ENCODE data around the gene ELAPOR1. TPM values are rescaled to one million over a fixed set of nuclear protein-coding genes. Genes with fewer than 3 reads are reported as not detected.

Gene ELAPOR1, protein sequence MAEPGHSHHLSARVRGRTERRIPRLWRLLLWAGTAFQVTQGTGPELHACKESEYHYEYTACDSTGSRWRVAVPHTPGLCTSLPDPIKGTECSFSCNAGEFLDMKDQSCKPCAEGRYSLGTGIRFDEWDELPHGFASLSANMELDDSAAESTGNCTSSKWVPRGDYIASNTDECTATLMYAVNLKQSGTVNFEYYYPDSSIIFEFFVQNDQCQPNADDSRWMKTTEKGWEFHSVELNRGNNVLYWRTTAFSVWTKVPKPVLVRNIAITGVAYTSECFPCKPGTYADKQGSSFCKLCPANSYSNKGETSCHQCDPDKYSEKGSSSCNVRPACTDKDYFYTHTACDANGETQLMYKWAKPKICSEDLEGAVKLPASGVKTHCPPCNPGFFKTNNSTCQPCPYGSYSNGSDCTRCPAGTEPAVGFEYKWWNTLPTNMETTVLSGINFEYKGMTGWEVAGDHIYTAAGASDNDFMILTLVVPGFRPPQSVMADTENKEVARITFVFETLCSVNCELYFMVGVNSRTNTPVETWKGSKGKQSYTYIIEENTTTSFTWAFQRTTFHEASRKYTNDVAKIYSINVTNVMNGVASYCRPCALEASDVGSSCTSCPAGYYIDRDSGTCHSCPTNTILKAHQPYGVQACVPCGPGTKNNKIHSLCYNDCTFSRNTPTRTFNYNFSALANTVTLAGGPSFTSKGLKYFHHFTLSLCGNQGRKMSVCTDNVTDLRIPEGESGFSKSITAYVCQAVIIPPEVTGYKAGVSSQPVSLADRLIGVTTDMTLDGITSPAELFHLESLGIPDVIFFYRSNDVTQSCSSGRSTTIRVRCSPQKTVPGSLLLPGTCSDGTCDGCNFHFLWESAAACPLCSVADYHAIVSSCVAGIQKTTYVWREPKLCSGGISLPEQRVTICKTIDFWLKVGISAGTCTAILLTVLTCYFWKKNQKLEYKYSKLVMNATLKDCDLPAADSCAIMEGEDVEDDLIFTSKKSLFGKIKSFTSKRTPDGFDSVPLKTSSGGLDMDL
- polyA plus RNA-seq, result 16.8 and 18.8 TPM in 2 replicates
- polyA minus RNA-seq, result 21.7 and 23.5 TPM in 2 replicates

DNA sequence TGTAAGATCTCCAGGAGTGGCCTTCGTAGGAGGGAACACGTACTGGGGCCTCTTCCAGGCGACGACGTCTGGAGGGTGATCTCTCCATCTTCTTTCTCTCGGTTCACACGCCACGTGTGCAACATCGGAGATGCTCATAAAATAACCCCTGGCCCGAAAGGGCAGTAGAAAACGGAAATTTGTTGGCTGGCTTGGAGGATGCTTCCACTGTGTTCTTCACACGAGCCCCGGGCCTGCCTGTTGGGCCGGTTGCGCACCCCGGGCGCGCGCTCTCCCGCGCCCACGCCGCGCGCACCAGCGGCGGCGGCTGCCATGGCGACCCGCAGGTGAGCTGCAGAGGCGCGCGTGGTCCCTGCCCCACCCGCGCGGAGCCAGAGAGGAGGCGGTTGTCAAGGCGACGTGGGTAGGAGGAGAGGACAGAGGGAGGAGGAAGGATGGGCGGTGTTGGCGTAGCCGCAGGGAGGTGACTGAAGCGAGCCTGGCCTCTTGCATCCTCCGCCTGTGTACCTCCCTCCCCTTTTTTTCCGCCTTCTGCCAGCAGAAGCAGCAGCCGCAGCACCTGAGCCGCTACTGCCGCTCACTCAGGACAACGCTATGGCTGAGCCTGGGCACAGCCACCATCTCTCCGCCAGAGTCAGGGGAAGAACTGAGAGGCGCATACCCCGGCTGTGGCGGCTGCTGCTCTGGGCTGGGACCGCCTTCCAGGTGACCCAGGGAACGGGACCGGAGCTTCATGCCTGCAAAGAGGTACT, at the start of gene ELAPOR1:
ELAPOR1 (plus strand) TSS at position 526 of the 752 bp plus-strand sequence; CDS start at position 595, 69 bp downstream.
- Histone ChIP-seq H2AFZ (ENCODE audit: low read depth, low read length) (peak within 1 kb of the TSS; percentile 52), H3K36me3 (ENCODE audit: insufficient read depth, low read length) (no peaks in the 10 kb centered on the region), H3K9me3 (ENCODE audit: low read length) (no peaks in the 10 kb centered on the region), H3K4me2 (ENCODE audit: low read length) (peak within 1 kb of the TSS; percentile 77), H3K4me3 (ENCODE audit: low read length) (peak within 1 kb of the TSS; percentile 93), H3F3A (ENCODE audit: insufficient read depth, low read length, poor library complexity, severe bottlenecking) (peaks cover 3% of the 10 kb centered on the region), H3K27me3 (ENCODE audit: insufficient read depth, low read depth, low read length) (peaks cover 2% of the 10 kb centered on the region), H3K27ac (ENCODE audit: low read length) (peak within 1 kb of the TSS; percentile 74), H3K9me2 (ENCODE audit: insufficient read depth, low read length) (no peaks in the 10 kb centered on the region), H3K79me2 (replicated peaks; ENCODE audit: insufficient read depth, low read length) (no peaks in the 10 kb centered on the region), H4K20me1 (ENCODE audit: insufficient read depth) (no peaks in the 10 kb centered on the region), H3K9ac (ENCODE audit: low read length) (peak within 1 kb of the TSS; percentile 77)
- TF ChIP-seq POLR2AphosphoS5 (IDR thresholded peaks at IDR 0.05), result peak; percentile 49
- TF ChIP-seq SMC3 (conservative IDR thresholded peaks at IDR 0.05; ENCODE audit: poor library complexity), result peak; percentile 48
- peak; percentile 51 for TF ChIP-seq RAD21 (conservative IDR thresholded peaks at IDR 0.05)
- no peak for TF ChIP-seq EZH2 (IDR thresholded peaks at IDR 0.05; ENCODE audit: borderline replicate concordance, insufficient read depth, low read length, poor library complexity, severe bottlenecking)
- TF ChIP-seq, protein P1, sequence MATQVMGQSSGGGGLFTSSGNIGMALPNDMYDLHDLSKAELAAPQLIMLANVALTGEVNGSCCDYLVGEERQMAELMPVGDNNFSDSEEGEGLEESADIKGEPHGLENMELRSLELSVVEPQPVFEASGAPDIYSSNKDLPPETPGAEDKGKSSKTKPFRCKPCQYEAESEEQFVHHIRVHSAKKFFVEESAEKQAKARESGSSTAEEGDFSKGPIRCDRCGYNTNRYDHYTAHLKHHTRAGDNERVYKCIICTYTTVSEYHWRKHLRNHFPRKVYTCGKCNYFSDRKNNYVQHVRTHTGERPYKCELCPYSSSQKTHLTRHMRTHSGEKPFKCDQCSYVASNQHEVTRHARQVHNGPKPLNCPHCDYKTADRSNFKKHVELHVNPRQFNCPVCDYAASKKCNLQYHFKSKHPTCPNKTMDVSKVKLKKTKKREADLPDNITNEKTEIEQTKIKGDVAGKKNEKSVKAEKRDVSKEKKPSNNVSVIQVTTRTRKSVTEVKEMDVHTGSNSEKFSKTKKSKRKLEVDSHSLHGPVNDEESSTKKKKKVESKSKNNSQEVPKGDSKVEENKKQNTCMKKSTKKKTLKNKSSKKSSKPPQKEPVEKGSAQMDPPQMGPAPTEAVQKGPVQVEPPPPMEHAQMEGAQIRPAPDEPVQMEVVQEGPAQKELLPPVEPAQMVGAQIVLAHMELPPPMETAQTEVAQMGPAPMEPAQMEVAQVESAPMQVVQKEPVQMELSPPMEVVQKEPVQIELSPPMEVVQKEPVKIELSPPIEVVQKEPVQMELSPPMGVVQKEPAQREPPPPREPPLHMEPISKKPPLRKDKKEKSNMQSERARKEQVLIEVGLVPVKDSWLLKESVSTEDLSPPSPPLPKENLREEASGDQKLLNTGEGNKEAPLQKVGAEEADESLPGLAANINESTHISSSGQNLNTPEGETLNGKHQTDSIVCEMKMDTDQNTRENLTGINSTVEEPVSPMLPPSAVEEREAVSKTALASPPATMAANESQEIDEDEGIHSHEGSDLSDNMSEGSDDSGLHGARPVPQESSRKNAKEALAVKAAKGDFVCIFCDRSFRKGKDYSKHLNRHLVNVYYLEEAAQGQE (IDR thresholded peaks at IDR 0.05; ENCODE audit: borderline replicate concordance), result peak; percentile 59
- TF ChIP-seq, protein P2, sequence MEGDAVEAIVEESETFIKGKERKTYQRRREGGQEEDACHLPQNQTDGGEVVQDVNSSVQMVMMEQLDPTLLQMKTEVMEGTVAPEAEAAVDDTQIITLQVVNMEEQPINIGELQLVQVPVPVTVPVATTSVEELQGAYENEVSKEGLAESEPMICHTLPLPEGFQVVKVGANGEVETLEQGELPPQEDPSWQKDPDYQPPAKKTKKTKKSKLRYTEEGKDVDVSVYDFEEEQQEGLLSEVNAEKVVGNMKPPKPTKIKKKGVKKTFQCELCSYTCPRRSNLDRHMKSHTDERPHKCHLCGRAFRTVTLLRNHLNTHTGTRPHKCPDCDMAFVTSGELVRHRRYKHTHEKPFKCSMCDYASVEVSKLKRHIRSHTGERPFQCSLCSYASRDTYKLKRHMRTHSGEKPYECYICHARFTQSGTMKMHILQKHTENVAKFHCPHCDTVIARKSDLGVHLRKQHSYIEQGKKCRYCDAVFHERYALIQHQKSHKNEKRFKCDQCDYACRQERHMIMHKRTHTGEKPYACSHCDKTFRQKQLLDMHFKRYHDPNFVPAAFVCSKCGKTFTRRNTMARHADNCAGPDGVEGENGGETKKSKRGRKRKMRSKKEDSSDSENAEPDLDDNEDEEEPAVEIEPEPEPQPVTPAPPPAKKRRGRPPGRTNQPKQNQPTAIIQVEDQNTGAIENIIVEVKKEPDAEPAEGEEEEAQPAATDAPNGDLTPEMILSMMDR (IDR thresholded peaks at IDR 0.05; ENCODE audit: poor library complexity, severe bottlenecking), result peak; percentile 44
- TF ChIP-seq TAF1 (IDR thresholded peaks at IDR 0.05; ENCODE audit: low read depth), result peak; percentile 54
- peak; percentile 52 for TF ChIP-seq EP300 (conservative IDR thresholded peaks at IDR 0.05; ENCODE audit: poor library complexity, severe bottlenecking)
- TF ChIP-seq MXI1 (conservative IDR thresholded peaks at IDR 0.05; ENCODE audit: poor library complexity, severe bottlenecking), result peak; percentile 98

Measured in neural cell (in vitro differentiated cells).